ENCODE results near the gene ITGA5.

ITGA5 gene

DNA sequence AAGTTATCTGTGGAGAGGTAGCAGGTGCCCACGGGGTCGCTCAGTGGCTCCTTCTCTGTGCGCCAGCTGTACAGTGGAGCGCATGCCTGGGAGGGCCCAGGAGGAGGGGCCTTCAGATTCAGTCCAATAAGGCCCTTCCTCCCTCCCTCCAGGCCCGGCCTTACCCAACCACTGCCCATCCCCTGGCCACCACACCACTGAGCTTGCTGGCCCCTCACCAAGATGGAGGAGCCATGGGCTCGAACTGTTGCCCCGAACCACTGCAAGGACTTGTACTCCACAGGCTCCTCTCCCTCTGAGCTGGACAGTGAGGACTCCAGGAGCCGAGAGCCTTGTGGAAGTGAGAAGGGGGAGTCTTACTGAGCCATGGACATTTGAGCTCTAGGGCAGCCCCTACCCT is 9.8 kb downstream of the ITGA5 start:
- no peak for DNase-seq

- no peak for DNase-seq
Observed at GRCh38 chr12:54407183-54407905, 11.7 kb downstream of the ITGA5 start.

- DNase-seq = no peak
Observed at GRCh38 chr12:54405573-54405972, 13.5 kb downstream of the ITGA5 start.

DNA sequence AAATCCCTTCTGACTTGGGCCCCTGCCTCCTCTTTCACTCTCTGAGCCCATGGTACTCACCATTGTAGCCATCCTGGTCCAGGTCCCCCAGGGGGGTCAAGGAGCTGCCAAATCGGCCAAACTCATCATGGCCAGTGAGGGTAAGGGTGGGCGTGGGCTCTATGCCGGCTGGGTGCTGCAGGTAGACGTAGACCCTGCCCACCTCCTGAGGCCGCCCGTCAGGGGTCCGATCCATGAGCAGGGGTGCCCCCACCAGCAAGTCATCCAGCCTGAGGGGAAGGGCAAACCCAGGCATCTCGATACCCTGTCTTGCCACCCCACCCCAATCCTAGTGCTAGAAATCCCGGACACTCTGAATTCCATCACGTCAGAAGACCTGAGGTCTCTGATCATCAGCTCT is 14.0 kb downstream of the ITGA5 start:
- DNase-seq = no peak

- DNase-seq = peak; percentile 74 to 78
Observed at GRCh38 chr12:54404061-54405004, 14.7 kb downstream of the ITGA5 start.

DNA sequence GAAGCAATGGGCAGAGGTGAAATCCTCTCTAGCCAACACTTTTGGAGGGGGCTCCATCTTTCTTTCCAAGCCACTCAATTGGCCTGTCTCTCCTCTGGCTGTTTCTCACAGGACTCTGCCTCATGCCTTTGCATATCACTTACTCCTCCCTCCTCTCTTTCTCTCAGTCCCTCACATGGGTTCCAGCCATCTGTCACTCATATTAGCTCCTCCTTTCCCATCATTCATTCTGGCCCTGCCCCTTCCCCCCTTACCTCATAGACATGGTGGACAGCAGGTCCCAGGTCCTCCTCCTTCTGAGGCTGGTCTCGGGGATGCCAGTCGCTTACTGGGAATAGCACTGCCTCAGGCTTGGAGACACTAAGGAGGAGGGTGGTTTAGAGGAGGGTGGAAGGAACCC is 17.9 kb downstream of the ITGA5 start:
- DNase-seq = no peak

GRCh38 chr12:54398995-54399793 is 19.9 kb downstream of the ITGA5 start:
- DNase-seq = peak; percentile 94 to 96

- DNase-seq = no peak
Observed at GRCh38 chr12:54398218-54398617, 20.8 kb downstream of the ITGA5 start.

DNA sequence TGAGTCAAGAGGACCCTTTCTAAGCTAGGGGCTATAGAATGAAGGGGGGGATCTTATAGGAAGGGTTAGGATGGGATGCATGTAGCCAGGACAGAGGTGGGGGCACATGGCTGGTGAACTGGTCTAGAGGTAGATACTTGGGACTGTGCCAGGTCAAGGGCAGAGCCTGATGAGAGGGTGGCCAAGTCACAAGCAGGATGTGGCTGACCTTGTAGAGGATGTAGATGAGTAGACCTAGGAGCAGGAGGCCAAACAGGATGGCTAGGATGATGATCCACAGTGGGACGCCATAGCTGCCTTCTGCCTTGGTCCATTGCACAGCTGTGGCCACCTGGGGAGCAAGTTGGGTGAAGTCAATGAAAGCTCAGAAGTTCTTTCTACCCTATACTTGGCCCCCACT is 21.9 kb downstream of the ITGA5 start:
- DNase-seq = no peak

DNA sequence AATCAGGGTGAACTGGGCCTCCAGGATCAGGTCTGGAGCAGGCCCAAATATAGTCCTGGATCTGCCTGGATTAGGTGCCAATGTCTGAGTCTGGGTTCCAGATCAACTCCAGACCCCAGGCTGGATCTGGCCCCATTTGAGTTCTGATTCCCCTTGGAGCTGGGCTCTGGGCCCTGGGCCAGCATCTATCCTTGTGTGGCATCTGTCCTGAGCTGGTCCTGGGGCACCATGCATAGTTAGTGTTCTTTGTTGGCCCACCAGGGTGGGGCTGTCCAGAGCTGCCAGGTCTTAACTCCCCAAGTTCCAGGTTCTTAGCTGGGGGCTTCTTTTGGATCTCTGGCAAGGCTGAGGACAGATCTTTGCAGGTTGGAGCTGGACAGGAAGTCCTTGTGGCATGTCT is 23.5 kb downstream of the ITGA5 start:
- no peak for DNase-seq

DNA sequence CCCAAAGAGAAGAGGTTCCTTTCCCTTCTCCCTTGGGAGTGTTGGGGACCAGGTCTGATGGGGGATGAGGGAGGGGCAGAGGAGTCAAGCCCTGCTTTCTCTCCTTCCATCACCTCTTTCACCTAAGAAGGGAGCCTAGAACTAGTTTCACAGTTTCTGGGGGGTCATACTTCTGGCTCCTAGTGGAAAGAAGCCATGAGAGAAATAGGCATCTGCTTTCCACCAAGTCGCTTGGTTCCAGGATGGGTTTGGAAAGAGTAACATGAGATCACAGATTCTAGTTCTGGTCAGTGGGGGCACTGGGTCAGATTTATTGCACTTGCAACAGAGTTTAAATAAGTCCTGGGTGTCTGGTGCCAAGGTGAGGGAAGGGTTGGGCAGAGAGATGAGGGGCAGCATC is 24.1 kb downstream of the ITGA5 start:
- no peak for DNase-seq

GRCh38 chr12:54394281-54394719 is 24.8 kb downstream of the ITGA5 start:
- peak in 1 of 2 experiments; percentile 63 for DNase-seq

DNA sequence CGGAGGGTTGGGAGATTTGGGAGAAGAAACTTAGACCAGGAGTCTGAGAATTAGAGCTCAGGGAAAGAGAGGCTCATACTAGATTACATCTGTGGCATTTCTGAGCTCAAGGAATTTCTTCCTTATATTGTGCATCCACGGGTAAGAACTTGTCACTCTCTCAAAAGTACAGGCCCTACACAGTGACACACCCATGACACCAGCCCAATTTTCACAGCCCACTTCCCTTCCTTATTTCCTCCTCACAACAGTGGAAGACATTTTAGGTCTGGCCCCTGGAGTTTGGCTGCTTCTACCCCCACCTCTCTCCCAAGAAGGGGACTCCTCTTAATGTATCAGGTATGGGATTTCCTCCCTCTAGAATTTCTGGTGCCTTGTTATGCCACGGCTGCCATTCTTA is 25.3 kb downstream of the ITGA5 start:
- DNase-seq = no peak

DNA sequence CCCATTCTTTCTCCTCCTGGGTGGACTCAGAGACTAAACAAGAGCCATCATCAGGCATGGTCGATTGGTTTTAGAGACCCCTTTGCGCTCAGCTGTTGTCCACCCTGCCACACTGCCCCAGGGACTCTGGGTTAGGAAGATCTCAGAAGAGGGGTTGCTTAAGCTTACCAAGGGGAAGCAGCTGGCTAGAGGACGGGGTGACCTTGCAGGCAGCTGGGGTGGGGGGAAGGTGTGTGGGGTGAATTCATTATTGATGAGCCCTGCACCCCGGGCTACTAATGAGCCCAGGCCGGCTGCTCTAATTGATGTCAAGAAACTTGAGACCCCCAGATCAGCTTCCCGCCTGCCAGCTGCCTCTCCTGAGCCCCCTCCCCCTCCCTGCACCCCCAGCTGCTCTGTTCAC is 25.9 kb downstream of the ITGA5 start:
- DNase-seq = no peak

- no peak for DNase-seq
Observed at GRCh38 chr12:54392485-54393206, 26.4 kb downstream of the ITGA5 start.

GRCh38 chr12:54390668-54391551 is 28.2 kb downstream of the ITGA5 start:
- peak; percentile 70 to 79 for DNase-seq

DNA sequence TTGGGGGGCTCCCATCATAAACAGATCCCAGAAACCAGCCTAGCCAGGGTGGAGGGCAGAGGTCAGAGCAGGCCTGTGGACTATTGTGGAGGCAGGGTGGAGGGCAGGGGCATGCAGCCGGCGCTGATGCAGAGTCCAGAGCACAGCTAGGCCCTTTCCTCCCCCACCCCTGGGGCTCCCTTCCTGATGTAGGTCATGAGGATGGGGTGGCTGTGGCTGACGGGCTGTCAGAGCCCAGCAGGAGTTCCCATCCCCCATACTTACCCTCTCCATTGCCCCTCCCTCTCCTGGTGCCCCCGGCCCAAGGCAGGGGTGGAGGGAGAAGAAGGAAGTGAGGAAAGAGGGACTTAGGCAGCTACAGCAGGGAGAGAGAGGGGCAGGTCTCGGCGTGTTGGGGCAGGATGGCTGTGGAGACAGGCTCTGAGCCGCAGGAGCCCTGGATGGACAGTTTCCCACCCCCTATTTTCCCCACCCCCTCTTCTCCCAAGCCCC is 28.8 kb downstream of the ITGA5 start:
- DNase-seq = no peak

GRCh38 chr12:54389607-54390175 is 29.4 kb downstream of the ITGA5 start:
- no peak for DNase-seq

DNA sequence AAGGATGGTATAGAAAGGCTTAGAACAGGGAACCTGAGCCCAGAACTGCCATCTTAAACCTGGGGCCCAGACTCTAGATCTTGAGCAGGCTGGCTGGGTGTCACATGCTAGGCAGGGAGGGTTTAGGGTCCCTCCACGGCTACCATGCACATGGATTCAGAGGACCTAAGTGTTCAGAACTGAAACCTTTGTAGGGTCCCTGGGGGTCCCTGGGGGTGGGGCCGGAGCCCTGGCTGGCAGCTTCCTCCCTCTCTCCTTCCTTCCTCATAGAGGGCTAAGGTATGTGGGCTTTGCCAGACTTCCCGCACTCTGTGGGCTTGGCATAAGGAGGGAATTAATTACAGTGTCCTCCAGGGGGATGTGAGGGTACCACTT is 29.9 kb downstream of the ITGA5 start:
- DNase-seq = no peak

GRCh38 chr12:54388237-54389133 is 30.6 kb downstream of the ITGA5 start:
- DNase-seq = no peak

Measured in activated T-cell treated with anti-CD3 and anti-CD28 coated beads, Interleukin-2, amount 50 U/mL, for 48 hours (primary cell).